Dendritic cell treated with granulocyte-macrophage colony-stimulating factor and Interleukin-4, amounts not matched to agents 40 ng/mL and 50 ng/mL, for 4 days (primary cell): ENCODE data around the gene PRKN.

Experiments
- H3K27ac Mint-ChIP-seq: one replicate; pipeline ENCODE4 v1.8.0; 2022; ENCODE audit warnings: mild to moderate bottlenecking, mixed read lengths
- H3K27me3 Mint-ChIP-seq: one replicate; pipeline ENCODE4 v1.8.0; 2022; ENCODE audit warnings: mild to moderate bottlenecking, mixed read lengths
- H3K36me3 Mint-ChIP-seq: one replicate; pipeline ENCODE4 v1.8.0; 2022; ENCODE audit warnings: low read depth, mixed read lengths
- H3K4me1 Mint-ChIP-seq: one replicate; pipeline ENCODE4 v1.8.0; 2022; ENCODE audit warnings: low read depth, mixed read lengths
- H3K4me3 Mint-ChIP-seq: one replicate; pipeline ENCODE4 v1.8.0; 2022; ENCODE audit warnings: mild to moderate bottlenecking, moderate library complexity, mixed read lengths
- H3K9me3 Mint-ChIP-seq: one replicate; pipeline ENCODE4 v1.8.0; 2022; ENCODE audit warnings: mixed read lengths
- intact Hi-C: fragments of 100-400 bp; cut with micrococcal nuclease; formaldehyde crosslinking; loops from one replicate; pipeline ENCODE4 v1.15.0; 2022

The PRKN gene

GRCh38 chr6:161407581-161407980, 1320.0 kb downstream of the PRKN start:
- H3K27me3 Mint-ChIP-seq = peaks cover 4% of the 10 kb centered on the region
- intact Hi-C loops = no loop called here
- H3K4me3 Mint-ChIP-seq = no peak overlapping the region
- H3K9me3 Mint-ChIP-seq = peaks cover 8% of the 10 kb centered on the region
- H3K36me3 Mint-ChIP-seq = no peaks in the 10 kb centered on the region
- H3K4me1 Mint-ChIP-seq = peaks cover 11% of the 10 kb centered on the region
- no peak overlapping the region for H3K27ac Mint-ChIP-seq

GRCh38 chr6:161407115-161407514, 1320.5 kb downstream of the PRKN start:
- no peak overlapping the region for H3K27ac Mint-ChIP-seq
- intact Hi-C loops = no loop called here
- no peak overlapping the region for H3K4me3 Mint-ChIP-seq
- H3K9me3 Mint-ChIP-seq = peaks cover 8% of the 10 kb centered on the region
- H3K27me3 Mint-ChIP-seq = peaks cover 4% of the 10 kb centered on the region
- H3K4me1 Mint-ChIP-seq = peaks cover 11% of the 10 kb centered on the region
- H3K36me3 Mint-ChIP-seq = no peaks in the 10 kb centered on the region

- intact Hi-C loops = no loop called here
- peaks cover 11% of the 10 kb centered on the region for H3K4me1 Mint-ChIP-seq
- peaks cover 8% of the 10 kb centered on the region for H3K9me3 Mint-ChIP-seq
- H3K36me3 Mint-ChIP-seq = no peaks in the 10 kb centered on the region
- peaks cover 4% of the 10 kb centered on the region for H3K27me3 Mint-ChIP-seq
- no peak overlapping the region for H3K4me3 Mint-ChIP-seq
- no peak overlapping the region for H3K27ac Mint-ChIP-seq
Measured at GRCh38 chr6:161406646-161407045, 1320.9 kb downstream of the PRKN start.

- no peaks in the 10 kb centered on the region for H3K36me3 Mint-ChIP-seq
- no peak overlapping the region for H3K4me3 Mint-ChIP-seq
- H3K4me1 Mint-ChIP-seq = peaks cover 11% of the 10 kb centered on the region
- peaks cover 8% of the 10 kb centered on the region for H3K9me3 Mint-ChIP-seq
- H3K27ac Mint-ChIP-seq = no peak overlapping the region
- intact Hi-C loops = no loop called here
- H3K27me3 Mint-ChIP-seq = peaks cover 4% of the 10 kb centered on the region
Measured at GRCh38 chr6:161405418-161405817, 1322.1 kb downstream of the PRKN start.

- Mint-ChIP-seq H3K36me3 (no peaks in the 10 kb centered on the region), H3K4me3 (no peak overlapping the region), H3K27ac (no peak overlapping the region), H3K27me3 (peaks cover 6% of the 10 kb centered on the region), H3K4me1 (peaks cover 11% of the 10 kb centered on the region), H3K9me3 (peaks cover 8% of the 10 kb centered on the region)
- intact Hi-C loops = no loop called here
Measured at GRCh38 chr6:161403717-161404116, 1323.8 kb downstream of the PRKN start.

GRCh38 chr6:161401587-161402309, 1325.8 kb downstream of the PRKN start:
- peaks cover 5% of the 10 kb centered on the region for H3K4me1 Mint-ChIP-seq
- intact Hi-C loops = no loop called here
- H3K4me3 Mint-ChIP-seq = no peak overlapping the region
- no peak overlapping the region for H3K27ac Mint-ChIP-seq
- peaks cover 9% of the 10 kb centered on the region for H3K27me3 Mint-ChIP-seq
- no peaks in the 10 kb centered on the region for H3K36me3 Mint-ChIP-seq
- H3K9me3 Mint-ChIP-seq = peaks cover 8% of the 10 kb centered on the region

- Mint-ChIP-seq H3K36me3 (no peaks in the 10 kb centered on the region), H3K27ac (no peak overlapping the region), H3K4me1 (no peaks in the 10 kb centered on the region), H3K27me3 (peaks cover 9% of the 10 kb centered on the region), H3K4me3 (no peak overlapping the region), H3K9me3 (peaks cover 8% of the 10 kb centered on the region)
- intact Hi-C loops = no loop called here
Measured at GRCh38 chr6:161400671-161401070, 1326.9 kb downstream of the PRKN start.

- no peaks in the 10 kb centered on the region for H3K9me3 Mint-ChIP-seq
Measured at GRCh38 chr6:161396539-161396938, 1331.0 kb downstream of the PRKN start.

GRCh38 chr6:161395716-161396231, 1331.8 kb downstream of the PRKN start:
- intact Hi-C loops = loop anchor here (10.0 kb wide), 1 partner anchor 1219 kb away; no protein-coding TSS in a partner anchor
- H3K36me3 Mint-ChIP-seq = no peaks in the 10 kb centered on the region

More at GRCh38 chr6:161396539-161396938, 1331.0 kb downstream of the PRKN start:
- peaks cover 5% of the 10 kb centered on the region for H3K27me3 Mint-ChIP-seq
- no peaks in the 10 kb centered on the region for H3K36me3 Mint-ChIP-seq
- intact Hi-C loops = loop anchor here (10.0 kb wide), 1 partner anchor 1218 kb away; no protein-coding TSS in a partner anchor
- no peak overlapping the region for H3K27ac Mint-ChIP-seq
- H3K4me3 Mint-ChIP-seq = no peak overlapping the region
- no peaks in the 10 kb centered on the region for H3K4me1 Mint-ChIP-seq

GRCh38 chr6:161394437-161394836, 1333.1 kb downstream of the PRKN start:
- no peaks in the 10 kb centered on the region for H3K36me3 Mint-ChIP-seq
- H3K9me3 Mint-ChIP-seq = no peaks in the 10 kb centered on the region
- intact Hi-C loops = loop anchor here (5.0 to 10.0 kb wide), 2 partner anchors 303 to 1220 kb away; no protein-coding TSS in a partner anchor
- peaks cover 5% of the 10 kb centered on the region for H3K27me3 Mint-ChIP-seq
- H3K4me3 Mint-ChIP-seq = no peak overlapping the region
- no peak overlapping the region for H3K27ac Mint-ChIP-seq
- no peaks in the 10 kb centered on the region for H3K4me1 Mint-ChIP-seq

More at GRCh38 chr6:161395716-161396231, 1331.8 kb downstream of the PRKN start:
- Mint-ChIP-seq H3K4me1 (no peaks in the 10 kb centered on the region), H3K27ac (no peak overlapping the region), H3K27me3 (peaks cover 5% of the 10 kb centered on the region), H3K4me3 (no peak overlapping the region), H3K9me3 (no peaks in the 10 kb centered on the region)

- Mint-ChIP-seq H3K27ac (no peak overlapping the region), H3K4me3 (no peak overlapping the region)
Measured at GRCh38 chr6:161393839-161394364, 1333.7 kb downstream of the PRKN start.

GRCh38 chr6:161393292-161393691, 1334.3 kb downstream of the PRKN start:
- H3K27me3 Mint-ChIP-seq = peaks cover 3% of the 10 kb centered on the region
- no peaks in the 10 kb centered on the region for H3K36me3 Mint-ChIP-seq
- peaks cover 5% of the 10 kb centered on the region for H3K9me3 Mint-ChIP-seq
- H3K4me3 Mint-ChIP-seq = no peak overlapping the region
- H3K4me1 Mint-ChIP-seq = no peaks in the 10 kb centered on the region
- intact Hi-C loops = loop anchor here (5.0 to 10.0 kb wide), 2 partner anchors 304 to 1222 kb away; no protein-coding TSS in a partner anchor
- no peak overlapping the region for H3K27ac Mint-ChIP-seq

More at GRCh38 chr6:161393839-161394364, 1333.7 kb downstream of the PRKN start:
- H3K36me3 Mint-ChIP-seq = no peaks in the 10 kb centered on the region
- H3K4me1 Mint-ChIP-seq = no peaks in the 10 kb centered on the region
- H3K27me3 Mint-ChIP-seq = peaks cover 5% of the 10 kb centered on the region
- intact Hi-C loops = loop anchor here (5.0 to 10.0 kb wide), 2 partner anchors 303 to 1221 kb away; no protein-coding TSS in a partner anchor
- no peaks in the 10 kb centered on the region for H3K9me3 Mint-ChIP-seq

- no peak overlapping the region for H3K4me3 Mint-ChIP-seq
- H3K4me1 Mint-ChIP-seq = no peaks in the 10 kb centered on the region
- peaks cover 21% of the 10 kb centered on the region for H3K9me3 Mint-ChIP-seq
- no peak overlapping the region for H3K27ac Mint-ChIP-seq
- no peaks in the 10 kb centered on the region for H3K36me3 Mint-ChIP-seq
- intact Hi-C loops = loop anchor here (5.0 to 10.0 kb wide), 2 partner anchors 308 to 1225 kb away; no protein-coding TSS in a partner anchor
- no peaks in the 10 kb centered on the region for H3K27me3 Mint-ChIP-seq
Measured at GRCh38 chr6:161389756-161390155, 1337.8 kb downstream of the PRKN start.

GRCh38 chr6:161383951-161384350, 1343.6 kb downstream of the PRKN start:
- Mint-ChIP-seq H3K27me3 (peaks cover 3% of the 10 kb centered on the region), H3K4me3 (no peak overlapping the region), H3K36me3 (no peaks in the 10 kb centered on the region), H3K4me1 (no peaks in the 10 kb centered on the region), H3K27ac (no peak overlapping the region), H3K9me3 (peaks cover 21% of the 10 kb centered on the region)
- intact Hi-C loops = no loop called here
